HG03575 (cell line): ENCODE measurements around the gene CINP.

Source experiments
- ATAC-seq: cut with Tn5 transposase; IDR thresholded peaks from one replicate; pipeline ENCODE4 v1.9.1; 2021; ENCODE audit not compliant: unreplicated experiment, insufficient number of reproducible peaks, low FRiP score; ENCODE audit errors: extremely low read depth

The CINP gene

GRCh38 chr14:102362545-102363181 lies at the start of gene CINP, which contains the start of gene TECPR2:
Gene CINP (minus strand): TSS chr14:102362890. CDS start chr14:102362851, 39 bp downstream.
Gene TECPR2 (plus strand): TSS chr14:102362941. CDS start chr14:102376722, 13,781 bp downstream.
- ATAC-seq, result no peak

GRCh38 chr14:102408724-102409123 lies 46.0 kb upstream of the CINP start:
- ATAC-seq, result no peak

GRCh38 chr14:102407258-102407657 lies 44.6 kb upstream of the CINP start:
- ATAC-seq, result no peak

- ATAC-seq, result no peak
Observed at GRCh38 chr14:102403028-102403427, 40.3 kb upstream of the CINP start.

GRCh38 chr14:102396521-102396920 lies 33.8 kb upstream of the CINP start:
- no peak for ATAC-seq

- no peak for ATAC-seq
Observed at GRCh38 chr14:102394717-102395375, 32.2 kb upstream of the CINP start.

GRCh38 chr14:102392506-102392905 lies 29.8 kb upstream of the CINP start:
- ATAC-seq, result no peak

GRCh38 chr14:102390064-102390855 lies 27.6 kb upstream of the CINP start:
- no peak for ATAC-seq

- ATAC-seq, result no peak
Observed at GRCh38 chr14:102389246-102389645, 26.6 kb upstream of the CINP start.

GRCh38 chr14:102387086-102387485 lies 24.4 kb upstream of the CINP start:
- ATAC-seq, result no peak

- no peak for ATAC-seq
Observed at GRCh38 chr14:102378830-102379229, 16.1 kb upstream of the CINP start.

GRCh38 chr14:102377696-102378095 lies 15.0 kb upstream of the CINP start:
- no peak for ATAC-seq

GRCh38 chr14:102375119-102375518 lies 12.4 kb upstream of the CINP start:
- ATAC-seq, result no peak

- no peak for ATAC-seq
Observed at GRCh38 chr14:102374264-102374663, 11.6 kb upstream of the CINP start.

GRCh38 chr14:102373110-102373509 lies 10.4 kb upstream of the CINP start:
- ATAC-seq, result no peak

- ATAC-seq, result no peak
Observed at GRCh38 chr14:102371361-102371760, 8.7 kb upstream of the CINP start.

- no peak for ATAC-seq
Observed at GRCh38 chr14:102370305-102370809, 7.7 kb upstream of the CINP start.

- no peak for ATAC-seq
Observed at GRCh38 chr14:102363182-102363943, 673 bp upstream of the CINP start.

GRCh38 chr14:102362084-102362483 lies 606 bp downstream of the CINP start:
- no peak for ATAC-seq
